Trophoblast cell (in vitro differentiated cells and primary cell): ENCODE measurements around the gene C4BPB.

Experiments used
- DNase-seq, 2 donors: peaks; one replicate each; pipeline ENCODE4 v3.0.0-alpha.2; 2016
- H2AFZ ChIP-seq: 2 replicates; pipeline ENCODE4 v1.6.1; 2013; ENCODE audit warnings: low read length, moderate library complexity, mild to moderate bottlenecking; ENCODE audit not compliant: insufficient read depth, poor library complexity
- H2AK5ac ChIP-seq: 2 replicates; pipeline ENCODE4 v1.6.1; 2013; ENCODE audit warnings: mild to moderate bottlenecking, low read length
- H2BK120ac ChIP-seq: 2 replicates; pipeline ENCODE4 v1.6.1; 2013; ENCODE audit warnings: low read length, mild to moderate bottlenecking, moderate library complexity; ENCODE audit not compliant: insufficient read depth, poor library complexity
- H2BK12ac ChIP-seq: 2 replicates; pipeline ENCODE4 v1.6.1; 2013; ENCODE audit warnings: mild to moderate bottlenecking, low read length, moderate library complexity
- H2BK5ac ChIP-seq: 2 replicates; pipeline ENCODE4 v1.6.1; 2013; ENCODE audit warnings: low read length, low read depth, moderate library complexity, mild to moderate bottlenecking; ENCODE audit not compliant: poor library complexity
- H3K14ac ChIP-seq: 2 replicates; pipeline ENCODE4 v1.6.1; 2013; ENCODE audit warnings: mild to moderate bottlenecking, low read length
- H3K18ac ChIP-seq: 2 replicates; pipeline ENCODE4 v1.6.1; 2013; ENCODE audit warnings: mild to moderate bottlenecking, low read length
- H3K23ac ChIP-seq: 2 replicates; pipeline ENCODE4 v1.6.1; 2013; ENCODE audit warnings: low read length
- H3K27ac ChIP-seq: 2 replicates; pipeline ENCODE4 v1.5.1; 2013; ENCODE audit warnings: low read depth, mild to moderate bottlenecking, inconsistent platforms, low read length, moderate library complexity
- H3K27me3 ChIP-seq: 2 replicates; pipeline ENCODE4 v1.6.1; 2013; ENCODE audit warnings: inconsistent platforms, mild to moderate bottlenecking, low read length, moderate library complexity; ENCODE audit not compliant: insufficient read depth
- H3K36me3 ChIP-seq, 2 experiments: 1 replicate in 1 of 2; 2 replicates in 1 of 2; pipeline ENCODE4 v1.6.1; 2013; ENCODE audit warnings: low read length in 2 of 2, mild to moderate bottlenecking in 2 of 2, moderate library complexity in 1 of 2; ENCODE audit not compliant: insufficient read depth in 2 of 2, control insufficient read depth in 1 of 2
- H3K4ac ChIP-seq: 2 replicates; pipeline ENCODE4 v1.6.1; 2013; ENCODE audit warnings: low read depth, mild to moderate bottlenecking, low read length, moderate library complexity
- H3K4me1 ChIP-seq, 2 experiments: 1 replicate in 1 of 2; 2 replicates in 1 of 2; pipeline ENCODE4 v1.6.1; 2013; ENCODE audit warnings: low read length in 2 of 2, mild to moderate bottlenecking in 2 of 2, moderate library complexity in 1 of 2; ENCODE audit not compliant: insufficient read depth in 2 of 2, control insufficient read depth in 1 of 2
- H3K4me2 ChIP-seq: 2 replicates; pipeline ENCODE4 v1.6.1; 2013; ENCODE audit warnings: inconsistent platforms, mild to moderate bottlenecking, low read length, moderate library complexity
- H3K4me3 ChIP-seq: 2 replicates; pipeline ENCODE4 v1.5.1; 2013; ENCODE audit warnings: mild to moderate bottlenecking, low read depth, low read length, inconsistent platforms
- H3K79me1 ChIP-seq: one replicate; pipeline ENCODE4 v1.6.1; 2013; ENCODE audit warnings: low read length
- H3K79me2 ChIP-seq: 2 replicates; pipeline ENCODE4 v1.6.1; 2013; ENCODE audit warnings: low read length, mild to moderate bottlenecking; ENCODE audit not compliant: control insufficient read depth, insufficient read depth, poor library complexity
- H3K9ac ChIP-seq: 2 replicates; pipeline ENCODE4 v1.6.1; 2013; ENCODE audit warnings: mild to moderate bottlenecking, low read length
- H3K9me3 ChIP-seq: 2 replicates; pipeline ENCODE4 v1.6.1; 2013; ENCODE audit warnings: low read depth, mild to moderate bottlenecking, control low read depth, inconsistent platforms, low read length; ENCODE audit not compliant: insufficient read depth
- H4K12ac ChIP-seq: 2 replicates; pipeline ENCODE4 v1.6.1; 2013; ENCODE audit warnings: low read depth, mild to moderate bottlenecking, low read length, moderate library complexity
- H4K8ac ChIP-seq: 2 replicates; pipeline ENCODE4 v1.6.1; 2013; ENCODE audit warnings: low read depth, mild to moderate bottlenecking, low read length, moderate library complexity
- H4K91ac ChIP-seq: one replicate; pipeline ENCODE4 v1.6.1; 2013; ENCODE audit warnings: low read depth, mild to moderate bottlenecking, low read length, moderate library complexity
- WGBS: extraction: QIAGEN DNeasy Blood & Tissue Kit; methylation state at CpG from one replicate; pipeline ENCODE4 v1.1.7; 2013; ENCODE audit warnings: missing lambda C conversion rate; ENCODE audit not compliant: insufficient read length, insufficient coverage; ENCODE audit errors: extremely low coverage; 5-methylcytosine and 5-hydroxymethylcytosine counted together

The C4BPB gene

GRCh38 chr1:207058252-207058651 is 30.4 kb upstream of the C4BPB start:
- no peak overlapping the region for H3K18ac ChIP-seq
- H3K27me3 ChIP-seq: no peaks in the 10 kb centered on the region
- no peak for DNase-seq
- no peak overlapping the region for H3K23ac ChIP-seq
- no peak overlapping the region for H3K4ac ChIP-seq
- no peak overlapping the region for H2AK5ac ChIP-seq
- no peak overlapping the region for H2BK12ac ChIP-seq
- H2BK120ac ChIP-seq: no peak overlapping the region
- H3K27ac ChIP-seq: no peak overlapping the region
- H3K36me3 ChIP-seq: peaks cover 2 to 17% of the 10 kb centered on the region in 2 experiments
- peaks cover 3% of the 10 kb centered on the region for H3K79me2 ChIP-seq
- H4K8ac ChIP-seq: no peak overlapping the region
- no peak overlapping the region for H3K14ac ChIP-seq
- no peak overlapping the region for H2BK5ac ChIP-seq
- H4K12ac ChIP-seq: no peak overlapping the region
- no peak overlapping the region for H3K4me3 ChIP-seq
- H3K9ac ChIP-seq: no peak overlapping the region
- H3K79me1 ChIP-seq: peaks cover 4% of the 10 kb centered on the region
- WGBS: no CpG with 5 or more reads among the region's 4 CpGs
- no peaks in the 10 kb centered on the region for H3K9me3 ChIP-seq
- no peak overlapping the region for H3K4me2 ChIP-seq
- no peak overlapping the region for H2AFZ ChIP-seq
- peaks cover 3% of the 10 kb centered on the region in 2 experiments for H3K4me1 ChIP-seq
- H4K91ac ChIP-seq: no peak overlapping the region

GRCh38 chr1:207058878-207059867 is 29.5 kb upstream of the C4BPB start:
- Histone ChIP-seq H3K79me2 (no peaks in the 10 kb centered on the region), H3K79me1 (no peaks in the 10 kb centered on the region), H2BK120ac (no peak overlapping the region), H3K36me3 (peaks cover 4 to 21% of the 10 kb centered on the region in 2 experiments), H3K18ac (no peak overlapping the region), H3K23ac (no peak overlapping the region), H3K4me1 (no peaks in the 10 kb centered on the region), H4K8ac (no peak overlapping the region), H3K4me3 (no peak overlapping the region), H2BK12ac (no peak overlapping the region), H3K4me2 (no peak overlapping the region), H3K9ac (no peak overlapping the region), H3K4ac (no peak overlapping the region), H2AK5ac (no peak overlapping the region), H3K27ac (no peak overlapping the region), H4K12ac (no peak overlapping the region), H4K91ac (no peak overlapping the region), H2AFZ (no peak overlapping the region), H2BK5ac (no peak overlapping the region), H3K9me3 (no peaks in the 10 kb centered on the region), H3K27me3 (no peaks in the 10 kb centered on the region), H3K14ac (no peak overlapping the region)
- no peak for DNase-seq
- WGBS: no CpG with 5 or more reads among the region's 6 CpGs

GRCh38 chr1:207059881-207060280 is 28.8 kb upstream of the C4BPB start:
- Histone ChIP-seq H3K4me3 (no peak overlapping the region), H3K23ac (no peak overlapping the region), H3K27me3 (no peaks in the 10 kb centered on the region), H3K9me3 (no peaks in the 10 kb centered on the region), H3K4me1 (no peaks in the 10 kb centered on the region), H2BK5ac (no peak overlapping the region), H3K27ac (no peak overlapping the region), H2BK120ac (no peak overlapping the region), H3K36me3 (peaks cover 8 to 22% of the 10 kb centered on the region in 2 experiments), H3K4me2 (no peak overlapping the region), H3K9ac (no peak overlapping the region), H2BK12ac (no peak overlapping the region), H4K12ac (no peak overlapping the region), H3K18ac (no peak overlapping the region), H2AK5ac (no peak overlapping the region), H3K4ac (no peak overlapping the region), H3K79me1 (no peaks in the 10 kb centered on the region), H3K79me2 (no peaks in the 10 kb centered on the region), H2AFZ (no peak overlapping the region), H4K8ac (no peak overlapping the region), H3K14ac (no peak overlapping the region), H4K91ac (no peak overlapping the region)
- no CpG with 5 or more reads among the region's 4 CpGs for WGBS
- DNase-seq: no peak

- no peaks in the 10 kb centered on the region for H3K4me1 ChIP-seq
- no peaks in the 10 kb centered on the region for H3K79me1 ChIP-seq
- H2BK5ac ChIP-seq: no peak overlapping the region
- peaks cover 8 to 22% of the 10 kb centered on the region in 2 experiments for H3K36me3 ChIP-seq
- no peak overlapping the region for H3K23ac ChIP-seq
- H3K27me3 ChIP-seq: no peaks in the 10 kb centered on the region
- no peaks in the 10 kb centered on the region for H3K9me3 ChIP-seq
- no peak overlapping the region for H4K12ac ChIP-seq
- H3K4me2 ChIP-seq: no peak overlapping the region
- no peak overlapping the region for H4K91ac ChIP-seq
- no peak overlapping the region for H4K8ac ChIP-seq
- H2AK5ac ChIP-seq: no peak overlapping the region
- no peak overlapping the region for H2BK12ac ChIP-seq
- no peak overlapping the region for H3K9ac ChIP-seq
- H3K18ac ChIP-seq: no peak overlapping the region
- H3K4ac ChIP-seq: no peak overlapping the region
- no peak overlapping the region for H2AFZ ChIP-seq
- H3K79me2 ChIP-seq: no peaks in the 10 kb centered on the region
- no peak overlapping the region for H3K4me3 ChIP-seq
- no peak overlapping the region for H3K27ac ChIP-seq
- no peak overlapping the region for H3K14ac ChIP-seq
- no peak overlapping the region for H2BK120ac ChIP-seq
- WGBS: no CpG with 5 or more reads among the region's 3 CpGs
- DNase-seq: no peak
Measured at GRCh38 chr1:207060596-207060995, 28.1 kb upstream of the C4BPB start.
